HEK293T (cell line): ENCODE measurements around the gene SLC44A3.

Experiments
- CTCF ChIA-PET: fragments of 350-600 bp; formaldehyde crosslinking; extraction: SDS; loops from one replicate; lab custom pipeline; 2021; ENCODE audit warnings: antibody characterized with exemption, inconsistent platforms; lab: Yijun Ruan, JAX
- POLR2A ChIA-PET: fragments of 350-600 bp; formaldehyde crosslinking; extraction: SDS; loops from one replicate; lab custom pipeline; 2020; ENCODE audit warnings: antibody characterized with exemption, inconsistent platforms; lab: Yijun Ruan, JAX
- DNase-seq: peaks from one replicate; pipeline ENCODE4 v3.0.0; 2012; ENCODE audit warnings: mixed read lengths; ENCODE audit errors: extremely low spot score
- ARNT ChIP-seq: fragments of 450-650 bp; IDR thresholded peaks from 2 replicates; pipeline ENCODE4 v1.6.1; 2017; ENCODE audit warnings: mild to moderate bottlenecking
- BHLHE40 ChIP-seq: fragments of 450-650 bp; IDR thresholded peaks from 2 replicates; pipeline ENCODE4 v1.6.1; 2016; ENCODE audit warnings: mild to moderate bottlenecking, moderate library complexity, borderline replicate concordance
- CTBP1 ChIP-seq: fragments of 450-650 bp; IDR thresholded peaks from 2 replicates; pipeline ENCODE4 v1.6.1; 2016; ENCODE audit warnings: borderline replicate concordance
- ELF4 ChIP-seq: fragments of 450-650 bp; IDR thresholded peaks from 2 replicates; pipeline ENCODE4 v1.6.1; 2017; ENCODE audit warnings: antibody characterized with exemption
- FOXA1 ChIP-seq: fragments of 450-650 bp; IDR thresholded peaks from 2 replicates; pipeline ENCODE4 v1.6.1; 2016; ENCODE audit warnings: mild to moderate bottlenecking
- FOXK2 ChIP-seq: fragments of 450-650 bp; IDR thresholded peaks from 2 replicates; pipeline ENCODE4 v1.6.1; 2016; ENCODE audit warnings: mild to moderate bottlenecking
- FOXM1 ChIP-seq: fragments of 450-650 bp; IDR thresholded peaks from 2 replicates; pipeline ENCODE4 v1.6.1; 2017; ENCODE audit warnings: mild to moderate bottlenecking, borderline replicate concordance
- HDGF ChIP-seq: fragments of 450-650 bp; IDR thresholded peaks from 2 replicates; pipeline ENCODE4 v1.6.1; 2017; ENCODE audit warnings: antibody characterized with exemption, borderline replicate concordance
- L3MBTL2 ChIP-seq: fragments of 450-650 bp; conservative IDR thresholded peaks from 2 replicates; pipeline ENCODE4 v1.6.1; 2016; ENCODE audit warnings: mild to moderate bottlenecking
- LEF1 ChIP-seq: fragments of 450-650 bp; IDR thresholded peaks from 2 replicates; pipeline ENCODE4 v1.6.1; 2017; ENCODE audit warnings: mild to moderate bottlenecking, borderline replicate concordance
- NFRKB ChIP-seq: fragments of 450-650 bp; IDR thresholded peaks from 2 replicates; pipeline ENCODE4 v1.6.1; 2016; ENCODE audit warnings: mild to moderate bottlenecking, moderate library complexity
- SP1 ChIP-seq: fragments of 450-650 bp; IDR thresholded peaks from 2 replicates; pipeline ENCODE4 v1.6.1; 2017
- SUZ12 ChIP-seq: fragments of 450-650 bp; IDR thresholded peaks from 2 replicates; pipeline ENCODE4 v1.6.1; 2016; ENCODE audit warnings: mild to moderate bottlenecking
- TARDBP ChIP-seq: fragments of 450-650 bp; IDR thresholded peaks from 2 replicates; pipeline ENCODE4 v1.6.1; 2016
- ZNF384 ChIP-seq: fragments of 450-650 bp; IDR thresholded peaks from 2 replicates; pipeline ENCODE4 v1.6.1; 2016
- TF ChIP-seq, protein P1 (sequence below): fragments of 450-650 bp; IDR thresholded peaks from 2 replicates; pipeline ENCODE4 v1.6.1; 2016

The SLC44A3 gene

DNA sequence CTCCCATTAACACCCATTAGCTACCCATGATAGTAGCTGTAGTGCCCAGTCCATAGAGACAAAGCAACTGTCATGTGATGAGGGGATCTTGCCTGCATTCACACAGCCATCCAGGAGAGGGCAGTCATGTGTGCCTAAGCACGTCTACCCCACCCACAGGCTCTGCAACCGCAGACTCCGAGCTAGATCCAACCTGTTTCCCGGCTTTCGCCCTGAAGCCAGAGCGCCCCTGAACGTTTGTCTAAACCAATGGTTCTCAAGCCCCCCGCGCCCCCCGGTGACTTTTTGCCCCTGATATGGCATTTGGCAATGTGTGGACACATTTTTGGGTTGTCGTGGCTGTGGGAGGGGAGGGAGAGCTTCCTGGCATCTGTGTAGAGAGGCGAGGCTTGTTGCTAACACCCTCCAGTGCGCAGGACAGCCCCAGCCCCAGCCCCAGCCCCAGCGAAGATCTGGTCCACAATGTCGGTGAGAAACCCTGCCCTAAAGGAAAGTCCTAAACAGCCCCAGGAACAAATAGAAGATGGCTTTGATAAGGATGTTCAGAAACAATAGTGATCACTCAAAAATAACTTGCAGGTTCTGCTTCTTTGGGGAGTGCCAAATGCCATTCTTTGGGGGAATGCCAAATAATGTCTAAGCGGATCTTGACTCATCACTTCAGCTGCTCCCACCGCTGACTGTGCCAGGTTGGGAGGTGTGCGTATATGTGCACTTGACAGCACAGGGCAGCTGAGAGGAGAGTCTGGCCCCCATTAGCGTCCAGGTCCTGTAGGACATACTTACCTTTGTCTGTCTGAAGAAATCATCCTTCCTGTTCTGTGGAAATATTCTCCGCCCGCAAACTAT is 34.5 kb downstream of the SLC44A3 start:
- ChIA-PET POLR2A (interaction anchor here (1.1 to 1.3 kb wide), 3 partner anchors 73 to 379 kb away, joined by 4 to 9 read pairs (median 8); partner anchors contain the start of genes CNN3 and RWDD3), CTCF (interaction anchor here (0.5 to 5.2 kb wide), 35 partner anchors 9 to 379 kb away, joined by 3 to 83 read pairs (median 4); partner anchors contain the start of genes ALG14, RWDD3 and TLCD4)
- TF ChIP-seq, protein P1, sequence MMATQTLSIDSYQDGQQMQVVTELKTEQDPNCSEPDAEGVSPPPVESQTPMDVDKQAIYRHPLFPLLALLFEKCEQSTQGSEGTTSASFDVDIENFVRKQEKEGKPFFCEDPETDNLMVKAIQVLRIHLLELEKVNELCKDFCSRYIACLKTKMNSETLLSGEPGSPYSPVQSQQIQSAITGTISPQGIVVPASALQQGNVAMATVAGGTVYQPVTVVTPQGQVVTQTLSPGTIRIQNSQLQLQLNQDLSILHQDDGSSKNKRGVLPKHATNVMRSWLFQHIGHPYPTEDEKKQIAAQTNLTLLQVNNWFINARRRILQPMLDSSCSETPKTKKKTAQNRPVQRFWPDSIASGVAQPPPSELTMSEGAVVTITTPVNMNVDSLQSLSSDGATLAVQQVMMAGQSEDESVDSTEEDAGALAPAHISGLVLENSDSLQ: peak; percentile 48
- TF ChIP-seq SP1: no peak
- peak; percentile 96 for DNase-seq

DNA sequence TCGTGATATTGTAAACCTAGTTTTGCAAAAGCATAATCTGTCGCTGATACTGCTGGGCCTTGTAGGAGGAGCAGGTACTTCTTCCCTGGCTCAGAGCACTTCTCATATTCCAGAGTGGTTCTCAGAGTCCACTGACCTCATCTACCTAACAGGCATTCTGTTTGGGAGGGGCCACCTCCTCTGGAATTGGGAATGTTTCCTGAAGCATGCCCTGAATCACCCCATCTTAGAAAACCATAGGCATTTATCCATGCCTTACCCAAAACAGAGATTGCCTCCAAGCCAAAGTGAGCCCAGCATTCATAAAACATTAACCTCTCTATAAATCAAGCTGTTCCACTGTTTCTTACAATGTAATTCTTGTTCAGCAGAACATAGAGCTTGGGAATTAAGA is 35.1 kb downstream of the SLC44A3 start:
- ChIA-PET POLR2A (interaction anchor here (0.9 to 1.2 kb wide), 2 partner anchors 70 to 186 kb away, joined by 3 to 8 read pairs; no protein-coding TSS in a partner anchor), CTCF (interaction anchor here (0.6 to 5.2 kb wide), 10 partner anchors 9 to 288 kb away, joined by 3 to 83 read pairs (median 8); partner anchors contain the start of gene ALG14)
- TF ChIP-seq L3MBTL2: no peak
- TF ChIP-seq SP1: no peak
- no peak for TF ChIP-seq ARNT
- DNase-seq: no peak

DNA sequence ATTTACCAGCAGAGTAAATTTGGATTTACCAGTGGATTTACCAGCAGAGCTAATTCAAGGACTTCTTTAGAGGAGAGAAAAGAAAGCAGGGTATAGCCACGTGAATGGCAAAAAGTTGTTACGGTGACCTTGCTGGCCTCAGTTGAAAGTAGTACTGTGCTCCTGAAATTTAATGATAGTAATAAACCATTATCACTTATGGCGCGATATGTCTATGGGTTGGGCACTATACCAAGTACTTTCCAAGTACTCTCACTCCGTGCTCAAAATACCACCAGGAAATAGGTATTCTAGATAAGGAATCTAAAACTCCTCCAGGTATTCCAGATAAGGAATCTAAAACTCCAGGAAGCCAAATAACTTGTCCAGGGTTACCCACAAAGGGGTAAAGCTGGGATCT is 35.8 kb downstream of the SLC44A3 start:
- ChIA-PET POLR2A (interaction anchor here (0.9 kb wide), 1 partner anchor 69 kb away, joined by 3 read pairs; no protein-coding TSS in a partner anchor), CTCF (interaction anchor here (0.7 to 5.2 kb wide), 6 partner anchors 17 to 217 kb away, joined by 4 to 83 read pairs (median 8); partner anchors contain the start of gene ALG14)
- no peak for DNase-seq
- TF ChIP-seq SUZ12: no peak
- TF ChIP-seq ZNF384: no peak
- TF ChIP-seq FOXM1: no peak
- TF ChIP-seq SP1: no peak
- TF ChIP-seq TARDBP: no peak
- TF ChIP-seq ARNT: no peak
- TF ChIP-seq FOXK2: no peak
- TF ChIP-seq NFRKB: no peak
- no peak for TF ChIP-seq HDGF
- no peak for TF ChIP-seq ELF4
- no peak for TF ChIP-seq BHLHE40
- no peak for TF ChIP-seq CTBP1
- TF ChIP-seq LEF1: no peak
- TF ChIP-seq, protein P1: no peak

DNA sequence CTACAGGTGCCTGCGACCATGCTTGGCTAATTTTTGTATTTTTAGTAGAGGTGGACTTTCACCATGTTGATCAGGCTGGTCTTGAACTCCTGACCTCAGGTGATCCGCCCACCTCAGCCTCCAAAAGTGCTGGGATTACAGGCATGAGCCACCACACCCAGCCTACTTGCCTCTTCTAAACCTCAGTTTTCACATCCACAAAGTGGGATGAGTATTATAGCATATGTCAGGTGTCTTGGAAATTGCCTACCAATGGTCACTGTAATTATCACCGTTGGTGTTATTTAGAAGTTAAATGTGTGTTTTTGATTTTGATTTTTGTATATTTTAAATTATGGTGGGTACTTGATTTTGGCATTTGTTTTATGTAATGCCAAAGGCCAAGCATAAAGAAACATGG is 36.7 kb downstream of the SLC44A3 start:
- DNase-seq: no peak
- no peak for TF ChIP-seq TARDBP
- no peak for TF ChIP-seq CTBP1
- TF ChIP-seq FOXK2: no peak
- TF ChIP-seq L3MBTL2: no peak
- TF ChIP-seq FOXA1: no peak
- no peak for TF ChIP-seq LEF1
- TF ChIP-seq SUZ12: no peak
- no peak for TF ChIP-seq NFRKB
- TF ChIP-seq, protein P1: no peak
- no peak for TF ChIP-seq ARNT
- CTCF ChIA-PET: interaction anchor here (1.8 to 5.0 kb wide), 2 partner anchors 184 to 216 kb away, joined by 4 to 83 read pairs; partner anchors contain the start of gene ALG14
- POLR2A ChIA-PET: no interaction called here

GRCh38 chr1:94858276-94858675 is 38.1 kb downstream of the SLC44A3 start:
- CTCF ChIA-PET: no interaction called here
- no peak for DNase-seq
- no peak for TF ChIP-seq FOXM1
- POLR2A ChIA-PET: no interaction called here

DNA sequence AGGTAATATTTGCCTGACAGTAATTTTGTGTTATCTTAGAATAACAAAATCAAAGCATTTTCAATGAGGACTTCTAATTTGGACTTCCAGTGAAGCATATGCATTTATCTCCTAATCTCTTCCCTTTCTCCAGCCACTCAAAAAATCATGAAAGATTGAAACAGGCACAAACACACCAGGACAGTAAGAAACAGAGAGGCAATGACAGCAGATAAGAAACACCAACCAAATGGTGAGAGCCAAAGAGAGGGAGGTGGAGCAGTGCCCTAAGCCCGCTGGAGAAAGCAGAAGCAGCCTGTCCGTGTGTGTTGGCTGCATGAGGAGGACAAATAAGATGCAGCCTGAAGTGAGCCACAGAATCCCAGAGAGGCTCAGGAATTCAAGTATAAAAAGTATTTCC is 39.0 kb downstream of the SLC44A3 start:
- no peak for DNase-seq
- ChIA-PET CTCF (no interaction called here), POLR2A (no interaction called here)
- no peak for TF ChIP-seq NFRKB
- no peak for TF ChIP-seq ZNF384
- TF ChIP-seq BHLHE40: no peak
- no peak for TF ChIP-seq HDGF
- TF ChIP-seq LEF1: no peak
- no peak for TF ChIP-seq L3MBTL2
- no peak for TF ChIP-seq FOXA1
- TF ChIP-seq ELF4: no peak
- no peak for TF ChIP-seq FOXM1
- no peak for TF ChIP-seq SUZ12
- TF ChIP-seq TARDBP: no peak
- TF ChIP-seq, protein P1: no peak
- no peak for TF ChIP-seq FOXK2
- no peak for TF ChIP-seq CTBP1
- TF ChIP-seq SP1: no peak
- TF ChIP-seq ARNT: no peak
